Endodermal cell (in vitro differentiated cells): ENCODE results near the gene SPINK6. TPM values are rescaled to one million over a fixed set of nuclear protein-coding genes. Genes with fewer than 3 reads are reported as not detected.

ENCODE experiments used
- DNase-seq: peaks from one replicate; pipeline ENCODE4 v3.0.0-alpha.2; 2017
- H3K27ac ChIP-seq: 2 replicates; pipeline ENCODE4 v1.5.1; 2013; ENCODE audit warnings: mild to moderate bottlenecking, low read depth, low read length, moderate library complexity
- H3K27me3 ChIP-seq: 2 replicates; pipeline ENCODE4 v1.6.1; 2013; ENCODE audit warnings: mild to moderate bottlenecking, low read length, moderate library complexity; ENCODE audit not compliant: insufficient read depth, control insufficient read depth, poor library complexity, severe bottlenecking
- H3K36me3 ChIP-seq: 2 replicates; pipeline ENCODE4 v1.7.0; 2013; ENCODE audit warnings: mild to moderate bottlenecking, low read length, moderate library complexity; ENCODE audit not compliant: control insufficient read depth, insufficient read depth
- H3K4me1 ChIP-seq: one replicate; pipeline ENCODE4 v1.7.0; 2013; ENCODE audit warnings: low read length; ENCODE audit not compliant: control insufficient read depth, insufficient read depth
- H3K4me3 ChIP-seq: 2 replicates; pipeline ENCODE4 v1.5.1; 2013; ENCODE audit warnings: mild to moderate bottlenecking, low read length, moderate library complexity
- H3K9ac ChIP-seq: 2 replicates; pipeline ENCODE4 v1.6.1; 2013; ENCODE audit warnings: mild to moderate bottlenecking, low read length, moderate library complexity; ENCODE audit not compliant: poor library complexity, severe bottlenecking; ENCODE audit errors: extremely low read depth
- H3K9me3 ChIP-seq: 2 replicates; pipeline ENCODE4 v1.6.1; 2013; ENCODE audit warnings: mild to moderate bottlenecking, low read length, moderate library complexity; ENCODE audit not compliant: control insufficient read depth
- H3K27ac Mint-ChIP-seq: 2 replicates; pipeline ENCODE4 v1.8.0; 2020; ENCODE audit warnings: mixed read lengths
- H3K27me3 Mint-ChIP-seq: 2 replicates; pipeline ENCODE4 v1.8.0; 2021; ENCODE audit warnings: mild to moderate bottlenecking, mixed read lengths; ENCODE audit not compliant: insufficient read depth
- H3K36me3 Mint-ChIP-seq: 2 replicates; pipeline ENCODE4 v1.8.0; 2020; ENCODE audit warnings: low read depth, mixed read lengths
- H3K4me1 Mint-ChIP-seq: 2 replicates; pipeline ENCODE4 v1.8.0; 2020; ENCODE audit warnings: mixed read lengths
- H3K4me3 Mint-ChIP-seq: 2 replicates; pipeline ENCODE4 v1.8.0; 2020; ENCODE audit warnings: mild to moderate bottlenecking, moderate library complexity, mixed read lengths
- H3K9me3 Mint-ChIP-seq: 2 replicates; pipeline ENCODE4 v1.8.0; 2020; ENCODE audit warnings: mild to moderate bottlenecking, mixed read lengths
- CTCF ChIP-seq: fragments of 200-600 bp; sonication (generic); conservative IDR thresholded peaks from 2 replicates; pipeline ENCODE4 v1.5.0; 2021; ENCODE audit warnings: antibody characterized with exemption, mild to moderate bottlenecking
- WGBS, 2 experiments: methylation state at CpG; one replicate each; pipeline versions ENCODE4 v1.1.5 to v1.1.7; 2013; ENCODE audit warnings: missing lambda C conversion rate in 2 of 2, mixed read lengths in 1 of 2; ENCODE audit not compliant: insufficient coverage in 1 of 2, insufficient read length in 1 of 2; 5-methylcytosine and 5-hydroxymethylcytosine counted together
- long read RNA-seq, 4 experiments: library from polyadenylated mRNA in 2 of 4; library from RNA in 1 of 4; library from capped mRNA in 1 of 4; stranded (forward) in 3 of 4; unstranded in 1 of 4; transcript quantifications; one replicate each; pipeline ENCODE4 v2.0.0, GENCODE V29; 2020 to 2021; ENCODE audit warnings: inconsistent platforms in 1 of 4
- polyA plus RNA-seq, 2 experiments: library from polyadenylated mRNA; stranded (reverse); fragments of 50-300 nt; gene quantifications; one replicate each; pipeline ENCODE4 v1.2.3, GENCODE V29; 2013
- total RNA-seq, 2 donors: library from RNA; stranded (reverse); fragmentation: NEBNext Ultra II Directional in 1 of 2; extraction: Animal tissue kit (Norgen Biotek cat#: 25700) in 1 of 2; gene quantifications; 2 replicates in 1 of 2; 3 replicates in 1 of 2; pipeline ENCODE4 v1.2.1, GENCODE V29; 2021

Gene SPINK6
- not detected for total RNA-seq
- not detected for polyA plus RNA-seq (2013, experiment 1 of 2)
- not detected for polyA plus RNA-seq (2013, experiment 2 of 2)
- long read RNA-seq, experiment 1, result 0 reads
- long read RNA-seq, experiment 2, result 0 reads
- long read RNA-seq, experiment 3, result 0 reads
- long read RNA-seq, experiment 4, result 0 reads

- Histone ChIP-seq H3K9me3 (no peaks in the 10 kb centered on the region), H3K9ac (no peak within 1 kb of the TSS), H3K4me1 (no peaks in the 10 kb centered on the region), H3K27me3 (no peaks in the 10 kb centered on the region), H3K27ac (no peak within 1 kb of the TSS), H3K36me3 (no peaks in the 10 kb centered on the region), H3K4me3 (no peak within 1 kb of the TSS)
- 94 to 100% methylated on average over 2 of the region's 2 CpGs for WGBS, 2 experiments
- no peak within 1 kb of the TSS for H3K27ac Mint-ChIP-seq
- H3K27me3 Mint-ChIP-seq, result peaks cover 6% of the 10 kb centered on the region
- no peaks in the 10 kb centered on the region for H3K36me3 Mint-ChIP-seq
- H3K9me3 Mint-ChIP-seq, result no peaks in the 10 kb centered on the region
- H3K4me3 Mint-ChIP-seq, result no peak within 1 kb of the TSS
- no peak for DNase-seq
- H3K4me1 Mint-ChIP-seq, result no peaks in the 10 kb centered on the region
- TF ChIP-seq CTCF, result no peak
Measured at GRCh38 chr5:148202531-148203203, at the start of gene SPINK6. SPINK6 (plus strand) TSS chr5:148203042; CDS start chr5:148203097, 55 bp downstream.

- H3K36me3 ChIP-seq, result no peaks in the 10 kb centered on the region
- no peak overlapping the region for H3K4me3 Mint-ChIP-seq
- DNase-seq, result no peak
- no peak overlapping the region for H3K9ac ChIP-seq
- TF ChIP-seq CTCF, result no peak
- WGBS, 2 experiments, result 95 to 100% methylated on average over 1 of the region's 1 CpG
- H3K4me1 ChIP-seq, result no peaks in the 10 kb centered on the region
- H3K27me3 Mint-ChIP-seq, result no peaks in the 10 kb centered on the region
- H3K27ac Mint-ChIP-seq, result no peak overlapping the region
- no peaks in the 10 kb centered on the region for H3K27me3 ChIP-seq
- no peaks in the 10 kb centered on the region for H3K4me1 Mint-ChIP-seq
- no peak overlapping the region for H3K4me3 ChIP-seq
- H3K27ac ChIP-seq, result no peak overlapping the region
- H3K9me3 ChIP-seq, result peaks cover 7% of the 10 kb centered on the region
- H3K36me3 Mint-ChIP-seq, result no peaks in the 10 kb centered on the region
- H3K9me3 Mint-ChIP-seq, result peaks cover 9% of the 10 kb centered on the region
Measured at GRCh38 chr5:148156609-148157008, 46.2 kb upstream of the SPINK6 start.

- Mint-ChIP-seq H3K27ac (no peak overlapping the region), H3K36me3 (no peaks in the 10 kb centered on the region), H3K27me3 (no peaks in the 10 kb centered on the region), H3K4me3 (no peak overlapping the region), H3K9me3 (peaks cover 16% of the 10 kb centered on the region), H3K4me1 (peaks cover 7% of the 10 kb centered on the region)
- no peak for TF ChIP-seq CTCF
- Histone ChIP-seq H3K4me1 (no peaks in the 10 kb centered on the region), H3K4me3 (no peak overlapping the region), H3K27ac (no peak overlapping the region), H3K36me3 (no peaks in the 10 kb centered on the region), H3K27me3 (no peaks in the 10 kb centered on the region), H3K9ac (no peak overlapping the region), H3K9me3 (peaks cover 30% of the 10 kb centered on the region)
- 95 to 100% methylated on average over 1 of the region's 1 CpG for WGBS, 2 experiments
- no peak for DNase-seq
Measured at GRCh38 chr5:148162038-148162437, 40.8 kb upstream of the SPINK6 start.
